SKM-1 (cell line): ENCODE measurements around the gene NDUFB10.

Experiments
- DNase-seq: peaks from one replicate; lab custom pipeline; 2025; ENCODE audit not compliant: unreplicated experiment; lab: John Stamatoyannopoulos, UW

NDUFB10 gene

GRCh38 chr16:1982991-1983543, 23.7 kb downstream of the NDUFB10 start:
- DNase-seq, result no peak

GRCh38 chr16:1983544-1984346, 24.4 kb downstream of the NDUFB10 start, which contains the start of gene GFER:
Gene GFER, plus strand, starts transcription at chr16:1984193. Its CDS starts 26 bp downstream, at chr16:1984219.
- peak; percentile 83 for DNase-seq

GRCh38 chr16:1984347-1985225, 25.2 kb downstream of the NDUFB10 start:
- no peak for DNase-seq

- DNase-seq, result no peak
These were observed 26.3 kb downstream of the NDUFB10 start for GRCh38 chr16:1985466-1986150.

GRCh38 chr16:1987198-1987597, 27.9 kb downstream of the NDUFB10 start:
- DNase-seq, result no peak

GRCh38 chr16:1989209-1990100, 30.1 kb downstream of the NDUFB10 start, which contains the start of gene SYNGR3:
Gene SYNGR3, plus strand, starts transcription at chr16:1989970. Its CDS starts 133 bp downstream, at chr16:1990103.
- DNase-seq, result no peak

GRCh38 chr16:1990101-1990350, 30.7 kb downstream of the NDUFB10 start:
- DNase-seq, result no peak

- no peak for DNase-seq
These were observed 31.2 kb downstream of the NDUFB10 start for GRCh38 chr16:1990351-1991134.

- no peak for DNase-seq
These were observed 31.8 kb downstream of the NDUFB10 start for GRCh38 chr16:1991135-1991551.

- no peak for DNase-seq
These were observed 32.2 kb downstream of the NDUFB10 start for GRCh38 chr16:1991588-1991947.

- peak; percentile 73 for DNase-seq
These were observed 32.8 kb downstream of the NDUFB10 start for GRCh38 chr16:1991948-1992703.

- DNase-seq, result no peak
These were observed 33.5 kb downstream of the NDUFB10 start for GRCh38 chr16:1992704-1993317.

- DNase-seq, result no peak
These were observed 34.4 kb downstream of the NDUFB10 start for GRCh38 chr16:1993731-1994131.

- no peak for DNase-seq
These were observed 38.4 kb downstream of the NDUFB10 start for GRCh38 chr16:1997494-1998359.

- DNase-seq, result no peak
These were observed 39.1 kb downstream of the NDUFB10 start for GRCh38 chr16:1998360-1998835.

GRCh38 chr16:1998852-1999801, 39.8 kb downstream of the NDUFB10 start:
- no peak for DNase-seq
